ENCODE results near the gene ATRNL1.

Gene ATRNL1

DNA sequence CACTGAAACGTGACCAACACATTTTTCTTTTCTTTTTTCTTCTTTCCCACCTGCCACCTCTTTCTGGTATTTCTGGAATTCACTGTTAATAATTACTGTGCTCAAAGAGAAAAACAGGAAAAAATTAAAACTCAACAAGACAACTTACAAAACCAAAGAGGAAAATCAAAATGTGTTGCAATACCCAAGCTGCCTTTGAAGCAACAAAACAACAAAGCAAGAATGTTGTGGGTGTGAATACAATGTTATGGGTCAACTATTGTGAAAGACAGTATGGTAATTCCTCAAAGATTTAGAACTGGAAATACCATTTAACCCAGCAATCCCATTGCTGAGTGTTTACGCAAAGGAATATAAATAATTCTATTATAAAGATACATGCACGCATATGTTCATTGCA lies 764.7 kb downstream of the ATRNL1 start:
- no peak for DNase-seq

DNA sequence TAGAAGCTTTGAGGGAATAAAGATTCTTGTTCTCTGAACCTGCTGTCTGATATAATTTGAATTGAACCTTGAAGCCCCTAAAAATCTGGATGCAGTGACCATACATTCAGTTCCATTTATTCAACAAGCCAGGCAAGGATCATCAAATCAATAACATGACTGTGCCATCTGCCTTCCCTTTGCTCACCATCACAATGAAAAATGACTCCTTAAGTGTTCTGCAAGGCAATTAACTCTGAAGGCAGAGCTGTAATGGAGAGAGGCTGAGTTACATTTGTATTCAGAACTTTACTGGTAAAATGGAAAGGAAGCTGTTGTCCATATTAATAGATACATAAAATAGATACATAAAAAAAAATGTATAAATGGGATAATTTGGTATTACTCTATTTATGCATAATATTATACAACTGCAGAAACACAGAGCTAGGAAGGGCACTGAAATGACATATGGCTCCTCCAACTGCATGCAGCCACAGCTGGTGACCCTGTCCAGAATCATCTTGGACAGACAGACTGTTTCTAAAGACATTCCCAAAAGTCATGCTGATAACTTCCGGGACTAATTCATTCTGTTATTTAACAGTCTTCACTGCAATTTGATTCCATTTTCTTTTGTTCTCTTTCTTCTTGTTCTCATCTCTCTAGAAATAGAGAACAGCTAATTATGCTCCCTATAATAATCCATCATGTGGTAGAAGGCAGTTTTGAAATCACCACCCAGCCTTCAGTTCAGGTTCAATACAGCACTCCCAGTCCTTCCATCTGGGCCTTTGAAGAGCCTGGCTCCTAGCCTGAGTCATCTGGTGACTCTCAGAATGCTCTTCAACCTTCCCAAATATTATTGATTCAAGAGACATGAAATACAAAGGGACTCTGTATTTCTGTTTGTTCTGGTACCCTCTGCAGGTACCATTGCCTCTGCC lies 767.3 kb downstream of the ATRNL1 start:
- DNase-seq = peak; percentile 60

GRCh38 chr10:115861455-115861854 lies 768.3 kb downstream of the ATRNL1 start:
- DNase-seq = no peak

GRCh38 chr10:115861864-115862263 lies 768.7 kb downstream of the ATRNL1 start:
- no peak for DNase-seq

DNA sequence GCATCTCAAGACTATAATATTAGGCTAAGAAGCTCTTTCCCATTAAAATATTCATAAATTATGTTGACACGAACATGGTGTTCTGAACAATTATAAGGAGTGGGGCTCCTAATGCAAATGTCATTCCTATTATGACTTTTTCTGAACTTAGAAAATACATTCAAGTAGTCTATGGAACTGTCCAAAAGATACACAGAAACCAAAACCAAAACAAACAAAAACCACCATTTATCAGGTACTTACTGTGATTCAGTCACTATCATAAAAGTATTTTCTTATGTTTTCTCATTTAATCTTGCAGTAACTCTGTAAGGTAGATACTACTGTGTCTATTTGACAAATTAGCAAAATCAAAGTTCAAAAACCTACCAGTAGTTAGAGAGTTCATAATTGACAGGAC lies 773.0 kb downstream of the ATRNL1 start:
- no peak for DNase-seq

DNA sequence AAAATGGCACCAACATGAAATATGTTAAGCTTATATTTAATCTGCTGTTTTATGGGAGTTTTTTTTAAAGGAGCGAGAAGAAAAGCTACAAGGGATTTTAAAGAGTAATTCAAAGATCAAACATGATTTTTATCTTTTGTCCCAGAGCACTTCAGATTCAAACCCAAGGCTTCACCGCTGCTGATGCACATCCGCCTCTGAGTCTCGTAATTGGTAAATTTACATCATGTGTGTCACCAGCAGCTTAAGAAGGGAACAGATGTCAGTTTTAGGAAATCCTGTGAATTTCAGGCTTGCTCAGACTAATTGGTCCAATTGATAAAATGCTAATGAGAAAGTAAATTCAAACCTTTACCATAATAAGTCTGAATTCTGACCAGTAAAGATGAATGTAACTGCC lies 773.5 kb downstream of the ATRNL1 start:
- no peak for DNase-seq

DNA sequence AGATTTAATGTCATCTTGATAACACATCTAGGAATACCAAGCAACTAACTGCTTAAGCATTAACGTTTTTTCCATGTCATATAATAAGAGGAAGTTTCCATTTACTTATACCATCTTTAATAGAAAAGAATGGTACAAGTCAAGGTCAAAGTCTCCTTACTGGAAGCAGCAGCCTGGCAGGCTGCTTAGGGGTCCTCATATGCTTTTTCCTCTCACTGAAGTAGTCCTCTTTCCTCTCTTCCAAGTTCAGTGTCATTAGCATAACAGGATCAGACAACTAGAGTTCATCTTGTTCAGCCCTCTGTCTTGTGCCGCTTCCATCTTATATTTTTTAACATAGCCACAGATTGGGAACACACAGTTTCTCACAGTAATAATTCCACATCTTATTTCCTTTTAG lies 774.1 kb downstream of the ATRNL1 start:
- no peak for DNase-seq

GRCh38 chr10:115871855-115872254 lies 778.7 kb downstream of the ATRNL1 start:
- DNase-seq = no peak

DNA sequence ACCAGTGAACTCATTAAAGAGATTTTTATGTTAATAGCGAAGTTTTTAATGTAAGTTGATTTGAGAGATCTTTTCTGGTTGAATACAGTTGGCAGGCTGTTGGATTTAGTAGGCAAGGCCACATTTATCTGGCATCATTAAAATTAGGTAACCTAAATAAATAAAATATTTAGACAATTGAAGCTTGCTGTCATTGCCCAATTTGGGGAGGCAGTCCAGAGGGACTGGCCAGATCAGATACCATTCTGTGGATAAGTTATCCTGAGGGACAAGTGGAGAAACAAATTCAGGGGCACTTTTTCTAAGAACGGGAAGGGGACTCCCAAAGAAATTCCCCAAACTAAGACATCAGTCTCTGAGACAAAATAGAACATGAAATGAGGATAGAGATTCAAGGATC lies 782.0 kb downstream of the ATRNL1 start:
- DNase-seq = no peak

DNA sequence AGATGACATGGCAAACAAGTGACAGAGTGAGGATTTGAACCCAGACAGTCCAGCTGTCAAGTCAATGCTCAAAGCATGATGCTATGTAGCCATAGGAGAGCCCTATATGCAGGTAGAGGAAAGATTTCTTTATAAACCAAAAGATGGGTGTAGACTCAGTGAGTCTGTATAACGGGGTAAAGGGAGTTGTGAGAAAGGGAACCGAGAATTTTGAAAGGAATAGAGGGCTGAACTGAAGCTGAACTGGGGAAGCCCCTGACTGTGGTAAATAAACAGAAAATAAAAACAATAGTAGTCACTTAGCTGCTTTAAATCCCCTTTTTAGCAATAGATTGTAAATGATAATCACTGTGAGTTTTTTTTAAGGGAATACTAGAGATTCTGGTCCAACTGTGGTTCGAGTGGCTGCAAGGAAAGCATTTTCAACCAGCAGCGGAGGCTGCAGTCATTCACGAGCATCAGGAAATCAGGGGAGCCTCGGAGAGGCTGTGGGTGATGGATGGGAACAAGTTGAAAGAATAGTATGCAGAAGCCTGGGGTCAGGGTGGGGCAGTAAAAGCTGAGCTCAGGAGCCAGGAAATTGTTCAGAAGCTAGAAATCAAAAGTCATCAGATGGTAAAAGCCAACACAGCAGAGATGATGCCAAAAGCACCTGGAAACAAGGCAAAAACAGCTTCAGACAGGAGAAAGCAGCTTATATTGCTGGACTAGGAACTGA lies 786.4 kb downstream of the ATRNL1 start:
- no peak for DNase-seq

- DNase-seq = no peak
These were observed 788.9 kb downstream of the ATRNL1 start for GRCh38 chr10:115882021-115882420.

DNA sequence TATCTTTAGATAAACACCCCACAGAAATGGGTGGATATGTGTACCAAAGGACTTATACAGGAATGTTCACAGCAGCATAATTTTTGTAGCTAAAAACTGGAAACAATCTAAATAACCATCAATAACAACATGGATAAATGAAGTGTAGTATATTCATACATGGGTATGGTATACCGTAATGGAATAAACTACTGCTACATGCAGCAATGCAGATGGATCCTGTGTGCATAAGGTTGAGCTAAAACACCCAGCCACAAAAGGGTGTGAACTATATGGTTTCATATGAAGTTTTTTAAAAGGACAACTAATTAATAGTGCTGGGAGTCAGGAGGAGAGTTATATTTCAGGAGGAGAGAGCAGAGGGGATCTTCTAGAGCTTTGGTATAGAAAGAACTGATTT lies 790.2 kb downstream of the ATRNL1 start:
- DNase-seq = no peak

- no peak for DNase-seq
These were observed 791.2 kb downstream of the ATRNL1 start for GRCh38 chr10:115884331-115884730.

- peak; percentile 55 for DNase-seq
These were observed 802.0 kb downstream of the ATRNL1 start for GRCh38 chr10:115895166-115895565.

DNA sequence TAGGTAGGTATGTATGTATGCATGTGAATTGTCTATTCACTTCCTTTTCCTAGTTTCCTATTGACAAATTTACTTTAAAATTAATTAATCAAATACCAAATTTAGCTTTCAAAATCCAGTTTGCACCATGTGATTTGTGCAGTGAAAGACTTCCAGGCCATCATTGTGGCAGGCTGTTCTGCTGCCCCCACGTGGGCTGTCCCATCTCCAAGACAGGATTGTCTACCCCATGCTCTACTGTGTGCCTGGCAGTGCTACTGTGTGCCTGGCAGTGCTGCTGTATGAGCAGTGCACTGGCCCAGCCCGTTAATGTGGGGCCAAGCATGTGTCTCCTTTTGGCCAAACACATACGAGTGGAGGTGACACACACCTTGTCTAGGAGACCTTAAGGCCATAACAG lies 805.1 kb downstream of the ATRNL1 start:
- DNase-seq = no peak

DNA sequence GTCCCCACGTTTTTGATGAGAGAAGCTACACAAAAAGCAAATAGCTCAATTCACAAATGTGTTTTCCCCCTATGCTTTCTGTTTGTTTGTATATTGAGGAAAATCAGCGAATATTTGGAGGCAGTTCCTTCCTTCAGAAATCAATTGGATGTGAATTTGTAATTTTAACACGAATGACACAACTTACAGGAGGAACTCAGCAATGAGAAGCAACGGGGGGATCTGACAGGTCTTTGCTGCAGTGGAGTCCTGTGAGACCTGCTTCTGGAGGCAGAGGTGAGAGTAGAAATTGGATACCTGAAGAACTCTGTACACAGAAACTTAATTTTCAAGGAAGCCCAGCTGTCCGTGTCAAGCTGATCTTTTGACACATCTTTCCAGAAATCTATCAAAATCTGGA lies 809.4 kb downstream of the ATRNL1 start:
- no peak for DNase-seq

DNA sequence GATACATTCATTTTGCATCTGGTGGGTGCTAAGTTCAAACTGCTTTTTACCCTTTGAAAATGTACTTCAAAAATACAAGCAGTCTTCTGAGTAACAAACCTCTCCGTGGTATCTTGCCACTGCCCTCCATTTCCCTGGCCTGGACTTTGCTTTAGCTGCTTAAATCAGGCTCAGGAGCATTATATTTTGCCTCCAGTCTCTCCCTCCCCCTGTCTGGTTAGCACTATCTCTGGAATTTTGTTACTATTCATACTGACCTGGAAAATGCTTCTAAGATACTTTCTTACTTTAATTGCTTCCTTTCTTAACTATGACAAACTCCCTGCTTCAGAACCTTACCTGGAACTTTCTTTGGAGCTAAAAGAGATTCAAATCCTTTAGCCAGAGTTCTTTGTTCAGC lies 810.0 kb downstream of the ATRNL1 start:
- DNase-seq = no peak

DNA sequence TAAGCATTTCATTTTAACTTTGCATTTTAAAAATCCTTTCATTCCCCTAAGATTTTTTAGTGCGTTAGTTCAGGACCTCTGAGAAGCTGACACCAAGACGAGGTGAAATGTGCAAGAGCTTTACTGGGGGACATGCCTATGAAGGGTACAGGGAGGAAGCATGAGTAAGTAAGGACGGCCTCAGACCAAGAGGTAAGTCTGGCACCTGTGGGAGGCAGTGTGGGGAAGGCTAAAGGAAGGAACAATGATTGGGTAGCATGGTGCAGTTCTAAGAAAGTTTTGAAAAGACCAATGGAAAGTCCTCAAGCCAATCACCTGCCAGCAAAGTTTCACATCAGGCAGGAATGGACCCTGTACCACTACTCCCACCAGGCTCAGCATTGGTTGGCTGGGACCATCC lies 810.7 kb downstream of the ATRNL1 start:
- DNase-seq = no peak

DNA sequence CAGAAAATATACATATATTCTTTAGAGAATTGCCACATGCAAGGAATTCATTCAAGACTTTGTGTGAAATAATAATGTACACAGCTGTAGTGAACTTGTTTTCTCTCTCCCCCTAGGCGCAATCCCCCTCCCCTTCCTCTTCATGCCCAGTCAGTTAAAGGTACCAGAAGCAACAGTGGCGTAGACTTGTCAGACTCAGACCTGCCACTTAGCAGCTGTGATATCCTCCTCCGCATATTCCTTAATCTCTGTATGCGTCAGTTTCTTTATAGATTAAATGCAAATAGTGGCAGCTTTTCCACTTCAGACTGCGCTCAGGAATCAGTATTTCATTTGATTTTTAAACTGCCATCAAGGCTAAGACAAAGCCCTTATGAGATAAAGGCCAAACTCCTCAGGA lies 815.9 kb downstream of the ATRNL1 start:
- no peak for DNase-seq

GRCh38 chr10:115909962-115910731 lies 817.0 kb downstream of the ATRNL1 start:
- peak; percentile 24 for DNase-seq

- no peak for DNase-seq
These were observed 821.3 kb downstream of the ATRNL1 start for GRCh38 chr10:115914475-115914874.

GRCh38 chr10:115915429-115915828 lies 822.3 kb downstream of the ATRNL1 start:
- DNase-seq = no peak

- no peak for DNase-seq
These were observed 825.6 kb downstream of the ATRNL1 start for GRCh38 chr10:115918812-115919211.

- no peak for DNase-seq
These were observed 828.6 kb downstream of the ATRNL1 start for GRCh38 chr10:115921795-115922194.

All from eye (tissue), 1 donor.